ENCODE measurements around the gene SLC39A8.

SLC39A8 gene

DNA sequence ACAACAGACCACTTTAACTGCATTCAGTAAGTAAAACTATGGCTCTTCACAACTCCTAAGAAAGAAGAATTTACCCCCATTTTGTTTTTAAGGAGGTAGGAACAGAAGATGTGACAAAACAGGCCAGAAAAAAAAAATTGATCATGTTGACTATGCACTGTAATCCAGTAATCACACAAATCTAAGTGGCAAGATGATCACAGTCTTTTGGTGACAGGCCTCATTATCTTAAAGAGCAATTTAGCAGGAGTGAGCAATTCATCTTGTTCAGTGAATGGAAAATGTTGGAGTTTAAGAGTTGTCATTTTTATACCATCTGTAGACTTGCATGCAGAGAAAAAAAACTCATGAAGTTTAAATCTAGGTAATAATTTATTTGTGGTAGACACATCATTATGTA is 115.1 kb downstream of the SLC39A8 start:
- no peak for DNase-seq (ENCODE audit: low read depth in 2 of 2)

DNA sequence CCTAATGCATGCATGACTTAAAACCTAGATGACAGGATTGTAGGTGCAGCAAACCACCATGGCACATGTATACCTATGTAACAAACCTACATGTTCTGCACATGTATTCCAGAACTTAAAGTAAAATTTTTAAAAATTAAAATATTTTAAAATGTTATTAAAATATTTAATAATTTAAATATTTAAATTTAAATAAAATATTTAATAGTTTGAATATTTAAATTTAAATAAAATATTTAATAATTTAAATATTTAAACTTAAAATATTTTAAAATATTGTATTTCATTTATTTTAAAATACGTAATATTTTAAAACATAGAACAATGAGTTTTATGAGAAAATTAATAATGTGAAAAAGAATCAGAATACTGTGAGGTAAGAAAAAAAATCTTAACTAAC is 117.9 kb downstream of the SLC39A8 start:
- no peak for DNase-seq (ENCODE audit: low read depth in 2 of 2)

DNA sequence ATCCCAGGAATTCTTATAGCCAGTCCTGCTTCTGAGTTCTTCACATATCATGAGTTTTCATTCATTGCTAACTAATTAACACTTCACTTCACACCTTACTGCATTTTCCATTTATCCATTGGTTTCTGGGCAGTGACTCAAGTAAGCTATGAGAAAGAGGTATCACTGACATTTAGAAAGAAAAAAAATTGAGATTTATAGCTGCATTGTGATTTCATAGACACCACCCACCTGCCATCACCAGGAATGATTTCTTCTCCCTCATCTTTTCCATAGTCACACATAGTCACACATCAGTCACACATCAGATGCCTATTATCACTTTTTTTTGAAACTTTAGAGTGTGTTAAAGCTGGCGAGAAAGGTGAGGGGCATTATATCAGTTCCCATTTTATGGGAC is 121.8 kb downstream of the SLC39A8 start:
- DNase-seq (ENCODE audit: low read depth in 2 of 2) = no peak

DNA sequence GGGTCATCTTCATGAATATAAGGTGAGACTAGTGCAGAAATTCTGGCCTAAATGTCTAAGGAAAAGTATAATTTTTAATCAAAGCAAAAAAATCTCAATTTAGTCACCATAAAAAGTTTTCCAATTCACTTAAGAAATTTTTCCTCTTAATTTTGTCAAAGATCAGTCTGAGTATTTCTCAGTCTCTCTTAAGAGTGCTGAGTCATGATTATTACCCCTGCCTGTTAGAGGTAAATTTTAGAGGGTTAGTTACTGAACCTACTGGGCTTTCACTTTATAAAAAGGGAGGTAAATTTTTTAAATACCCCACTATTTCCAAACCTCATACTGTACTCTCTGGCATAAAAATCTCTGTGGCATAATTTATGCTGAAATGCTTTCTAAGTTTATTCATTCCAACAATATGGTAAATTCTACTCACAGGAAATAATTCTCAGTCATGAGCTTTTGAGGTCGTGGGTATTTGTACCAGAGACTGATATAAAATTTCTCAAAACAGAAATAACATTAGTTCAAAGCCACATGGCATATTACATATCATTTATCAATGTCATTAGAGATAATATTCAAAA is 122.4 kb downstream of the SLC39A8 start:
- no peak for DNase-seq (ENCODE audit: low read depth in 2 of 2)

DNA sequence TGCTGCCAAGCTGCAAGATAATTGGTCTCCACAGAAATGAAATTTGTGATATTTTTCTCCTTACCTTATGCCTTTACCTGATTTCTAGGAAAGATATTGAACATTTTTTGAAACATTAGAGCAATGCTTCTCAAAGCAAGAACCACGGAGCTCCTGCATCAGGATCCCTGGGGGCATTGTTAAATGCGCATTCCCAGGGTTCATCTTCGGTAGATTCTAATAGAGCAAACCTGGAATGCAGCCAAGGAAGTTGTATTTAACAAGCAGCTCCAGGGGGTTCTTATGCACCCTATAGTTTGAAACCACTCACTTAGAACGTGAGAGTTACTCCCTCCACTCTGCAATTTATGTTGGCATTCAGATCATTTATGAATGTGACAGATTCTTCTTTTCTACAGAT is 126.2 kb downstream of the SLC39A8 start:
- no peak for DNase-seq (ENCODE audit: low read depth in 2 of 2)

DNA sequence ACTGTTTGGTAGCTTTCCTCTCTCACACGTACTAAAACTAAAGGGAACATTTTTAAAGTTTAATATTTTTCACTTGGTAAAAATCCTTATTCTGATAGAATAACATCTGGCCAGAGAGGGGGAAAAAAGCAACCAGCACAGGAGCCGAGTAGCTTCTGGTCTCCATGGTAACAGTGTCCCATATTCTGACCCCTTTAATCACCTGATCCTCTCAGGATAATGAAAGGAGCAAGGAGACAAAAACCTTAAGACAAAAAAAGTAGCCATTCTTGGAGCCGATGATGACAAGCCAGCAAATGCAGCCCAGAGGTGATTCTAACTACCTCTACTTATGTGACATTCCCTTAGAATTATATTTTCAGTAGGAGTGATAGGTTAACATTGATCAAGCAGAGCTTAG is 126.6 kb downstream of the SLC39A8 start:
- no peak for DNase-seq (ENCODE audit: low read depth in 2 of 2)

DNA sequence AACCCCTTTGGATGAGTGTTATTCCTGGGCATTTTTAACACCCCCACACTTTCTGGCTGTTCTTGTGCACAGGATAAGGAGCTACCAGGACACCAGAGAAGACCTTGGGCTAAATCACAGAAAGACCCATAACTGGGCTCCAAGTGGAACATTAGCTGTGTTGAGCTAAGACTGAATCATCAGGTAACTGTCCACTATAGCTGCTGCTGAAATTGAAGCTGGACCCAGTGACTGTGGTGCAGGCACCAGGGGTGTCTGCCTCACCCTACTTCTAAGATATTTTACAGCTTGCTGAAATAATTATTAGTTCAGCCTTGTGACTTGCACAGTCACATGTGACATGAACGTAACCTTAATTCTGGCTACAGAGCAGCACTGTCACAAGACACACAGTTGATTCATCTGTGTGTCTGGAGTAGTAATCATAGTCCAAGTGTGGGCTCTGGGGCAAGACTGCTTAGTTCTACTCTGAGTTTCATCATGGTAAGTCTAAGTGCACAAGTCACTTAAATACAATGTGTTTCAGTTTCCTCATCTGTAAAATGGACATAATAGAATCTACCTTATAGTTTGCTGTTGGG is 127.4 kb downstream of the SLC39A8 start:
- DNase-seq (ENCODE audit: low read depth in 2 of 2) = no peak

DNA sequence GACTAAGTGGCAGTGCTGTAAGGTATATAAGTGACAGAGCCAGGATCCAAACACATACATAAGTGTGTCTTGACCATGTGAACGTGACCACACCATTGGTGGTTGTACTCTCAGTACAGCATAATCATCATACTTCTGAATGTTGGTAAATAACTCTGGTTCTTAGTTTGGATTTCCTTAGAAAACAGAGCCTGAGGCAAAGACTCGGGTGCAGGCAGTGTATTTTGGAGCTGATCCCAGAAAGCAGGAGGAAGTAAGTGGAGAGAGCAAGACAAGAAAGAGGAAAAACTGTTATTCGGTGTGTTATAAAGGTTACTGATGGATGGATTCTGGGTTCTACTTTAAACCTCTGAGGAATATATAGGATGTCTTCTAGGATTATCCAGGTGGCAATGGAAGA is 127.9 kb downstream of the SLC39A8 start:
- no peak for DNase-seq (ENCODE audit: low read depth in 2 of 2)

DNA sequence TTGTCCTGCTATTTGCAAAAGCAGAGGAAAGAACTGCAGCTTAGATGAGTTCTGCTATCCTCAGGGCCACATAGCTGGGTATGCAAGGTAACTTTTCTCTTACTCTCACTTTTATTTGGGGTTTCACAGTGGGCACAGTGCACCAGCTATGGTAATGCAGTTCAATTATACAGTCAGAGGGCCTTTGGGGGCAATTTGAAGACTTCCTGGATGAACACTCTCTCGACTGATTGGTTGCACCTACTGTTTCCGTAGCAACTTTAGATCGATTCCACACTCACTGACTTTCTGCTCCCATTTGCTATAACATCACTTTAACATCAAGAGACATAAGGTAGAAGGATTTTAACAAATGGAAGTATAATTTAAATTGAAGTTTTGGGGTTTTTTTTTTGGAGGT is 128.6 kb downstream of the SLC39A8 start:
- DNase-seq (ENCODE audit: low read depth in 2 of 2) = no peak

DNA sequence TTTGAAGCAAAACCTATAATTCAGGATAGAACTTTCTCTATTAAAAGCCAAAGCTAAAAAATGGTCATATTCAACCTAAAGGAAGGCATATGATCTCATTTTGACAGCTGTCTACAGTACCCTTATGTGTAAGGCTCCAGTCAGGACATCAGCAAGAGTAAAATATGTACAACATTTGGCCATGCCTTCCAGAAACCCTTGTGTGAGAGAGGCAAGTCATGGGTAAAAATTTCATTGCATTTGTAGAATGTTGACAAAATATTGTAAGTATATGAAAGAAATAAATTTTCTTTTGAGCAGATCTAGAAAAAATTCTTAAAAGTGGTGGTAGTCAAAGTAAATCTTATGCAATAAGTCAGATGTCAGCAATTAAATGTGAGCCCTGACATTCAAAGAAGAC is 132.3 kb downstream of the SLC39A8 start:
- DNase-seq (ENCODE audit: low read depth in 2 of 2) = no peak

Data from stimulated activated CD8-positive, alpha-beta memory T cell treated with anti-CD3 and anti-CD28 coated beads, Interleukin-15, amount 100 ng/mL, for 48 hours (primary cell).